Measurements from ENCODE around the gene CAMP. TPM values are rescaled to one million over a fixed set of nuclear protein-coding genes. Genes with fewer than 3 reads are reported as not detected.

CAMP gene
- total and polyA plus RNA-seq, 2 of the 13 experiments (the other 11 are each of a cell fraction or from before 2014, with no cell fraction given), result not detected

DNA sequence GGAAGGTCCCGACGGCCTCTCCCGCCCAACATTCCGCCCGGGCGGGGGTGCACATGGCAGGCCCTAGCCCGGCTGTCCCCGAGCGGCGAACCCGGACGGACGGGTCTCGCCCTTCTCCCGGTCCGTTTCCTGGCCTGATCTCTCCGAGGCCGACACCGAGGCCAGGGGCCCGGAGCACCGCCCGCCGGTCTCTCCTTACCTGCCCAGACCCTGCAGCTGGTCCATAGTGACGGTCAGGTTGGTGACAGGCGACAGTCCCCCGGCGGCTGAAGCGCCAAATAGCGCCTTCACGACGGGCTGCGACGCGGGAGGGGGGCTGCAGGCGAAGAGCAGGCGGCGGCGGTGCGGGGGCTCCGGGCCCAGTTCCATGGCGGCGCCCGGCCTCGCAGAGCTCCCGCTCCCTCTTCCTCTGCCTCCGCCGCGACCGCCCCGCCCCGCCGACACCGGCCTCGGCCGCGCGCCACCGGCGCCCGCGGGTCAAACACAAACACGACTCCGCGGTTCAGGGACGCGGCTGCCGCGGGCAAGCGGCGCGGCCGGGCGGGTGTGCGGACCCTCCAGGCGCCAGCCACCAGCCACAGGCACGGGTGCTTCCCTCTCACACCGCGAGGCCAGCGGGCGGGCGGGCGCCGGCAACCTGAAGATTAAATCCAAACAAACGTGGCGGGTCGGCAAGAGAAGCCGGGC, 35.6 kb upstream of the CAMP start (continued):
- TF ChIP-seq, protein P1, sequence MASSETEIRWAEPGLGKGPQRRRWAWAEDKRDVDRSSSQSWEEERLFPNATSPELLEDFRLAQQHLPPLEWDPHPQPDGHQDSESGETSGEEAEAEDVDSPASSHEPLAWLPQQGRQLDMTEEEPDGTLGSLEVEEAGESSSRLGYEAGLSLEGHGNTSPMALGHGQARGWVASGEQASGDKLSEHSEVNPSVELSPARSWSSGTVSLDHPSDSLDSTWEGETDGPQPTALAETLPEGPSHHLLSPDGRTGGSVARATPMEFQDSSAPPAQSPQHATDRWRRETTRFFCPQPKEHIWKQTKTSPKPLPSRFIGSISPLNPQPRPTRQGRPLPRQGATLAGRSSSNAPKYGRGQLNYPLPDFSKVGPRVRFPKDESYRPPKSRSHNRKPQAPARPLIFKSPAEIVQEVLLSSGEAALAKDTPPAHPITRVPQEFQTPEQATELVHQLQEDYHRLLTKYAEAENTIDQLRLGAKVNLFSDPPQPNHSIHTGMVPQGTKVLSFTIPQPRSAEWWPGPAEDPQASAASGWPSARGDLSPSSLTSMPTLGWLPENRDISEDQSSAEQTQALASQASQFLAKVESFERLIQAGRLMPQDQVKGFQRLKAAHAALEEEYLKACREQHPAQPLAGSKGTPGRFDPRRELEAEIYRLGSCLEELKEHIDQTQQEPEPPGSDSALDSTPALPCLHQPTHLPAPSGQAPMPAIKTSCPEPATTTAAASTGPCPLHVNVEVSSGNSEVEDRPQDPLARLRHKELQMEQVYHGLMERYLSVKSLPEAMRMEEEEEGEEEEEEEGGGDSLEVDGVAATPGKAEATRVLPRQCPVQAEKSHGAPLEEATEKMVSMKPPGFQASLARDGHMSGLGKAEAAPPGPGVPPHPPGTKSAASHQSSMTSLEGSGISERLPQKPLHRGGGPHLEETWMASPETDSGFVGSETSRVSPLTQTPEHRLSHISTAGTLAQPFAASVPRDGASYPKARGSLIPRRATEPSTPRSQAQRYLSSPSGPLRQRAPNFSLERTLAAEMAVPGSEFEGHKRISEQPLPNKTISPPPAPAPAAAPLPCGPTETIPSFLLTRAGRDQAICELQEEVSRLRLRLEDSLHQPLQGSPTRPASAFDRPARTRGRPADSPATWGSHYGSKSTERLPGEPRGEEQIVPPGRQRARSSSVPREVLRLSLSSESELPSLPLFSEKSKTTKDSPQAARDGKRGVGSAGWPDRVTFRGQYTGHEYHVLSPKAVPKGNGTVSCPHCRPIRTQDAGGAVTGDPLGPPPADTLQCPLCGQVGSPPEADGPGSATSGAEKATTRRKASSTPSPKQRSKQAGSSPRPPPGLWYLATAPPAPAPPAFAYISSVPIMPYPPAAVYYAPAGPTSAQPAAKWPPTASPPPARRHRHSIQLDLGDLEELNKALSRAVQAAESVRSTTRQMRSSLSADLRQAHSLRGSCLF (CRISPR knock-in tag; IDR thresholded peaks at IDR 0.05; ENCODE audit: borderline replicate concordance), result no peak
- TF ChIP-seq, protein P2, sequence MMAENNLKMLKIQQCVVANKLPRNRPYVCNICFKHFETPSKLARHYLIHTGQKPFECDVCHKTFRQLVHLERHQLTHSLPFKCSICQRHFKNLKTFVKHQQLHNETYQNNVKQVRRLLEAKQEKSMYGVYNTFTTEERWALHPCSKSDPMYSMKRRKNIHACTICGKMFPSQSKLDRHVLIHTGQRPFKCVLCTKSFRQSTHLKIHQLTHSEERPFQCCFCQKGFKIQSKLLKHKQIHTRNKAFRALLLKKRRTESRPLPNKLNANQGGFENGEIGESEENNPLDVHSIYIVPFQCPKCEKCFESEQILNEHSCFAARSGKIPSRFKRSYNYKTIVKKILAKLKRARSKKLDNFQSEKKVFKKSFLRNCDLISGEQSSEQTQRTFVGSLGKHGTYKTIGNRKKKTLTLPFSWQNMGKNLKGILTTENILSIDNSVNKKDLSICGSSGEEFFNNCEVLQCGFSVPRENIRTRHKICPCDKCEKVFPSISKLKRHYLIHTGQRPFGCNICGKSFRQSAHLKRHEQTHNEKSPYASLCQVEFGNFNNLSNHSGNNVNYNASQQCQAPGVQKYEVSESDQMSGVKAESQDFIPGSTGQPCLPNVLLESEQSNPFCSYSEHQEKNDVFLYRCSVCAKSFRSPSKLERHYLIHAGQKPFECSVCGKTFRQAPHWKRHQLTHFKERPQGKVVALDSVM (CRISPR knock-in tag; IDR thresholded peaks at IDR 0.05), result peak; percentile 33; the same call in 1 of the 2 replicates
- TF ChIP-seq, protein P3, sequence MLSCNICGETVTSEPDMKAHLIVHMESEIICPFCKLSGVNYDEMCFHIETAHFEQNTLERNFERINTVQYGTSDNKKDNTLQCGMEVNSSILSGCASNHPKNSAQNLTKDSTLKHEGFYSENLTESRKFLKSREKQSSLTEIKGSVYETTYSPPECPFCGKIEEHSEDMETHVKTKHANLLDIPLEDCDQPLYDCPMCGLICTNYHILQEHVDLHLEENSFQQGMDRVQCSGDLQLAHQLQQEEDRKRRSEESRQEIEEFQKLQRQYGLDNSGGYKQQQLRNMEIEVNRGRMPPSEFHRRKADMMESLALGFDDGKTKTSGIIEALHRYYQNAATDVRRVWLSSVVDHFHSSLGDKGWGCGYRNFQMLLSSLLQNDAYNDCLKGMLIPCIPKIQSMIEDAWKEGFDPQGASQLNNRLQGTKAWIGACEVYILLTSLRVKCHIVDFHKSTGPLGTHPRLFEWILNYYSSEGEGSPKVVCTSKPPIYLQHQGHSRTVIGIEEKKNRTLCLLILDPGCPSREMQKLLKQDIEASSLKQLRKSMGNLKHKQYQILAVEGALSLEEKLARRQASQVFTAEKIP (CRISPR knock-in tag; IDR thresholded peaks at IDR 0.05; ENCODE audit: borderline replicate concordance), result no peak
- TF ChIP-seq PAF1 (CRISPR knock-in tag; IDR thresholded peaks at IDR 0.05) (no peak), NFE2 (CRISPR knock-in tag; IDR thresholded peaks at IDR 0.05) (no peak), ZNF670 (CRISPR knock-in tag; IDR thresholded peaks at IDR 0.05; ENCODE audit: borderline replicate concordance) (no peak)
- TF ChIP-seq, protein P4, sequence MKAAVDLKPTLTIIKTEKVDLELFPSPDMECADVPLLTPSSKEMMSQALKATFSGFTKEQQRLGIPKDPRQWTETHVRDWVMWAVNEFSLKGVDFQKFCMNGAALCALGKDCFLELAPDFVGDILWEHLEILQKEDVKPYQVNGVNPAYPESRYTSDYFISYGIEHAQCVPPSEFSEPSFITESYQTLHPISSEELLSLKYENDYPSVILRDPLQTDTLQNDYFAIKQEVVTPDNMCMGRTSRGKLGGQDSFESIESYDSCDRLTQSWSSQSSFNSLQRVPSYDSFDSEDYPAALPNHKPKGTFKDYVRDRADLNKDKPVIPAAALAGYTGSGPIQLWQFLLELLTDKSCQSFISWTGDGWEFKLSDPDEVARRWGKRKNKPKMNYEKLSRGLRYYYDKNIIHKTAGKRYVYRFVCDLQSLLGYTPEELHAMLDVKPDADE (CRISPR knock-in tag; IDR thresholded peaks at IDR 0.05), result no peak

All from HepG2 (cell line).